ENCODE data around the gene FREM2.

FREM2 gene

DNA sequence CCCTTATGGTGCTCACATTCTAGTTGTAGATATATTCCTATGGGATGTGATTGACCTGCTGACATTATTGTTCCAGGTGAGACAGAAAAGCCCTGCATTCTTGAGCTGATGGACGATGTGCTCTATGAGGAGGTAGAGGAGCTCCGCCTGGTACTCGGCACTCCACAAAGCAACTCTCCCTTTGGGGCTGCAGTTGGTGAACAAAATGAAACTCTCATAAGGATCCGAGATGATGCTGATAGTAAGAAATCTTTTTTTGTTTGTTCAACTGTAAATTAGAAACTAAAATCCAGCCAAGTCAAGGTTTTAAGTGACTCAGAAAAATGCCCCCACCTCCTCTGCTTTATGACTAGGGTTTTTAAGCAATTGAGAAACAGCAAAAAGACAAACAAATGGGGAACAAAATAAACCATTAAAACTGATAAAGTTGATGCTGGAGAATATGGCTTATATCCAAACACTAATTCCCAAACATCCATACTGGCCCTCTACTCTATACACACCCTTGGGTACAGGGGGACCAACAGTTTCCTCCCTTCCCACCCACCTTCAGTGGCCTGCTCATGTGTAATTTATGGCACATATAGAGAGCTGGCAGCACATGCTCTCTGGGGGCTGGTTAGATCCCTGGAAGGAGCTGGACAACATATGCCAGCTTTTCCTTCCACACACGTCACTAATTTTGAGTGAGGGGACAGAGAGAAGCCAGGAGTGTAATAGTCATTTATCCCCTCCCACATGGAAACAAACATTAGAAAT, 164.2 kb downstream of the FREM2 start:
- no peaks in the 10 kb centered on the region for H3K4me1 Mint-ChIP-seq
- peaks cover 9% of the 10 kb centered on the region for H3K36me3 Mint-ChIP-seq (ENCODE audit: low read depth)

DNA sequence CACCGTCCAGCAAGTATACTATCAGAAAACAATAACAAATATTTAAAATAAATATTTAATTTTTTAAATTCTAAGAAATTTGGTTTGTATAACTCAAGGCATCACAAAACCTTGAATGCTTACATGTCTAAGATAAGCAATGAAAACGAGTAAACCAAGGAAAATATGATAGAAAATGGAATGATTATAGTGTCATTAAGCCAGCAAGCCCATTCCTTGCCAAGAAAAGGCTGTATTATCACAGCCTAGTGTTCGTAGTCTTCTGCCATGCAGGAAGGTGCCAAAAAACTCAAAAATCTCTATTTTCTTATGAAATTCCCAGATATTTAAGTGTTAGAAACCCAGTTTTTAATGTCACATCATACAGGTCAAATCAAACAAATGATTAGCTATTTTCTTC, 167.3 kb downstream of the FREM2 start:
- Mint-ChIP-seq H3K4me3 (no peak overlapping the region), H3K36me3 (ENCODE audit: low read depth) (peaks cover 7% of the 10 kb centered on the region), H3K9me3 (no peaks in the 10 kb centered on the region), H3K27ac (no peak overlapping the region), H3K4me1 (peaks cover 6% of the 10 kb centered on the region), H3K27me3 (ENCODE audit: low read depth, poor library complexity) (no peaks in the 10 kb centered on the region)
- TF ChIP-seq, protein P1, sequence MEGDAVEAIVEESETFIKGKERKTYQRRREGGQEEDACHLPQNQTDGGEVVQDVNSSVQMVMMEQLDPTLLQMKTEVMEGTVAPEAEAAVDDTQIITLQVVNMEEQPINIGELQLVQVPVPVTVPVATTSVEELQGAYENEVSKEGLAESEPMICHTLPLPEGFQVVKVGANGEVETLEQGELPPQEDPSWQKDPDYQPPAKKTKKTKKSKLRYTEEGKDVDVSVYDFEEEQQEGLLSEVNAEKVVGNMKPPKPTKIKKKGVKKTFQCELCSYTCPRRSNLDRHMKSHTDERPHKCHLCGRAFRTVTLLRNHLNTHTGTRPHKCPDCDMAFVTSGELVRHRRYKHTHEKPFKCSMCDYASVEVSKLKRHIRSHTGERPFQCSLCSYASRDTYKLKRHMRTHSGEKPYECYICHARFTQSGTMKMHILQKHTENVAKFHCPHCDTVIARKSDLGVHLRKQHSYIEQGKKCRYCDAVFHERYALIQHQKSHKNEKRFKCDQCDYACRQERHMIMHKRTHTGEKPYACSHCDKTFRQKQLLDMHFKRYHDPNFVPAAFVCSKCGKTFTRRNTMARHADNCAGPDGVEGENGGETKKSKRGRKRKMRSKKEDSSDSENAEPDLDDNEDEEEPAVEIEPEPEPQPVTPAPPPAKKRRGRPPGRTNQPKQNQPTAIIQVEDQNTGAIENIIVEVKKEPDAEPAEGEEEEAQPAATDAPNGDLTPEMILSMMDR (IDR thresholded peaks at IDR 0.05), result no peak
- no peak for DNase-seq

More for the DNA sequence above, 164.2 kb downstream of the FREM2 start:
- Mint-ChIP-seq H3K27ac (peak overlapping the region; percentile 78), H3K9me3 (no peaks in the 10 kb centered on the region), H3K4me3 (no peak overlapping the region), H3K27me3 (ENCODE audit: low read depth, poor library complexity) (no peaks in the 10 kb centered on the region)
- TF ChIP-seq, protein P1 (IDR thresholded peaks at IDR 0.05), result no peak
- no peak for DNase-seq

DNA sequence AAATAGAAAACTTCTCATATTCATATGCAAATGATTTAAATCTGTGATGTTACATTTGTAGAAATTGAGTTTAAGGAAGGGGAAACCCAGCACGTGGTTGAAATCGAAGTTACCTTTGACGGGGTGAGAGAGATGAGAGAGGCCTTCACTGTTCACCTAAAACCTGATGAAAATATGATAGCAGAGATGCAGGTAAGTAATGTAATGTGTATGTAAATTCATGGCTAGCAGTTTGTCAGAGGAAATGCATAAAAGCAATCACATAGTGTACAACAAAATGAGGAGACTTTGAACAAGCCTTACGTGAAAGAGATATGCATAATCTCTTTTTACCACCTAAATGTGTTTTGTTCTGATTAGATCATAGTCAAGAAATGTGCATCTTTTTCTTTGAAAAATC, 169.2 kb downstream of the FREM2 start:
- Mint-ChIP-seq H3K27ac (no peak overlapping the region), H3K4me3 (no peak overlapping the region), H3K27me3 (ENCODE audit: low read depth, poor library complexity) (no peaks in the 10 kb centered on the region), H3K4me1 (peaks cover 6% of the 10 kb centered on the region), H3K9me3 (no peaks in the 10 kb centered on the region), H3K36me3 (ENCODE audit: low read depth) (peaks cover 4% of the 10 kb centered on the region)
- TF ChIP-seq, protein P1 (IDR thresholded peaks at IDR 0.05), result no peak
- DNase-seq, result no peak

DNA sequence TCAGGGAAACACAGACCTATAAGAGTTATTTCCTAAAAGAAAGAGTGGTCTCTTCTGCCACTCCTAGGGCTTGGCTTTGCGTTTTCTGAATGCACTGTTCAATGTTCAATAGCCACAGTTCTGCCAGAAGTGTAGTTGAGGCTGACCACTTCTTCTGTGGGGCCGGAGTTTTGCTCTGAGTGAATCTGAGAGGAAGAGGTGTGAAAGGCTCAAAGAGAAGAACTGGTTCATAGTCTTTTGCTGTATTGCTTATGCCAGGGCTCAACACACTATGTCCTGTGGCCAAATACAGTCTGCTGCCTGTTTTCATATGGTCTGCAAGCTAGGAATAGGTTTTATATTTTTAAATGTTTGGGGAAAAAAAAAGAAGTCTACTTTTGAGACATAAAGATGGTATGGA, 175.6 kb downstream of the FREM2 start:
- H3K27me3 Mint-ChIP-seq (ENCODE audit: low read depth, poor library complexity), result no peaks in the 10 kb centered on the region
- peaks cover 6% of the 10 kb centered on the region for H3K4me1 Mint-ChIP-seq
- H3K36me3 Mint-ChIP-seq (ENCODE audit: low read depth), result no peaks in the 10 kb centered on the region
- H3K9me3 Mint-ChIP-seq, result no peaks in the 10 kb centered on the region
- H3K27ac Mint-ChIP-seq, result no peak overlapping the region
- DNase-seq, result no peak
- TF ChIP-seq, protein P1 (IDR thresholded peaks at IDR 0.05), result no peak
- H3K4me3 Mint-ChIP-seq, result no peak overlapping the region

DNA sequence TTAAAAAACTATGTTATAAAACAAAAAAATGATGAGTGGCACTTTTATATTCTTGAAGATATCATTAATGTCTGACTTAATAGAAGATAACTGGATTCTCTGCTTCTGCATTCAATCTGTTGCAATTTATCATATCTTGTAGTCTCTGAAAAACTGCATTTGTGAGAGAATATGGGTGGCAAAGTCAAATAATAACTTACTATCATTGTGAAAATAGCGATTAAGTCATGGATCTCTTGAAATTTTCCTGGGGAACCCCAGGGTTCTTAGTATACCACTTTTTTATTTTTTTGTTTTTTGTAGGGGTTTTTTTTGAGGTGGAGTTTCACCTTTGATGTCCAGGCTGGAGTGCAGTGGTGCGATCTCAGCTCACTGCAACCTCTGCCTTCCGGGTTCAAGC, 176.7 kb downstream of the FREM2 start:
- no peak overlapping the region for H3K27ac Mint-ChIP-seq
- H3K4me1 Mint-ChIP-seq, result peaks cover 4% of the 10 kb centered on the region
- TF ChIP-seq, protein P1 (IDR thresholded peaks at IDR 0.05), result no peak
- DNase-seq, result no peak
- H3K27me3 Mint-ChIP-seq (ENCODE audit: low read depth, poor library complexity), result no peaks in the 10 kb centered on the region
- H3K36me3 Mint-ChIP-seq (ENCODE audit: low read depth), result no peaks in the 10 kb centered on the region
- H3K4me3 Mint-ChIP-seq, result no peak overlapping the region
- no peaks in the 10 kb centered on the region for H3K9me3 Mint-ChIP-seq

DNA sequence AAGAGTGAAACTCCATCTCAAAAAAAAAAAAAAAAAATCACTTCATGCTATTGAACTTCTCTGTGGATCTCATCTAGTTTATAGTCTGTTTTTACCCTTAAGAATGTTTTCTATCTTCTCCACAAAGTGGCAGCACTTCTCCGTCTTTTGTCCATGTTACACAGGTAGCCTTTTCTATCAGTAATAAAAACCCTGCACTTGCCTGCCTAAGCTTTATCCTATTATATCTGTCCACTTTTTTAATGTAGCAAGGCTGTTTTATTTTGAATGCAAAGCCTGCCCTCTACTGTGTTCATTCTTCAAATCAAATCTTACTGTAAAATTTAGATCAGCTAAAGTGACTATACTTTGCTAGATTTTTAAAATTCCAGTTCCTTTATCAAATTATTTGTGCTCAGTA, 179.8 kb downstream of the FREM2 start:
- Mint-ChIP-seq H3K27ac (no peak overlapping the region), H3K4me3 (no peak overlapping the region), H3K27me3 (ENCODE audit: low read depth, poor library complexity) (no peaks in the 10 kb centered on the region), H3K4me1 (no peaks in the 10 kb centered on the region), H3K9me3 (no peaks in the 10 kb centered on the region), H3K36me3 (ENCODE audit: low read depth) (no peaks in the 10 kb centered on the region)
- no peak for DNase-seq
- TF ChIP-seq, protein P1 (IDR thresholded peaks at IDR 0.05), result no peak

Data from nephron progenitor cell (in vitro differentiated cells).